GM10847 (cell line): ENCODE results near the gene HOXC5.

ENCODE experiments used
- POLR2A ChIP-seq: IDR thresholded peaks from 2 replicates; pipeline ENCODE4 v1.6.1; 2011; ENCODE audit not compliant: insufficient read length; ENCODE audit errors: extremely low read depth

Gene HOXC5

DNA sequence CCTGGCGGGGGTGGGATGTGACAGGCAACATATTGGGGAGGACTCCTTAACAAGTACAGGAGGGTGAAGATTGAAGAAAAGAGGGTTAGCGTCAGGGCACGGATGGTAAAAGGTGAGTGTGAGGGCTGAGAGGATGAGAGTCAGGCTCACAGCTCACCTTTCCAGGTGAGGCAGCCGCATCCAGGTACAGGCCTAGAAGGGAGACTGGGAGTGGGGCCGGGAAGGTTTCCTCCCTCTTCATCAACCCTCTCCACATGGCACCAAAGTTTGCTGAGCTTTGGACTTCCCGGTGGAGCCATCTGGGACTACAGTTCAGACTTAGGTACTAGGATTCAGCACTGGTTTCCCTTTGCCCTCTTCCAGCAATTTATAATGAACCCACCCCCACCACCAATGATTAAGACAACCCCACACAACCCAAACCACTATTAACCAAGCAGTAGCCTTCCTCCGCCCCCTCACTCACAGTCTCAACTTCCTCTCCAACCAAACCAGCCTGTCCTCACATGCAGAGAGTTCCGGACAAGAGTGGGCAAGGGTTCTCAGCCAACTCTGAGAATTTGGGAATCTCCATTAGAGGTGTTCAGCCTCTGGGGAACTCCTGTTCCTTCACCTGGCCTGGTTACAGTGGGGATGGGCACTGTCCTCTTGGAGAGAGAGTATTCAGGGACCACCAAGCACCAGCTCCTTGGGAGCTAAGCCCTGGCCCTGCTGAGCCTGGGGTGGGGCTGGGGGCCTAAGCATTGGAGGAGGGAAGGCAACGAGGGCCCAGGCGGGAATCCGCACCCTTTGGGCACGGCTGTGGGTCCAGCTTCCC is 18.4 kb downstream of the HOXC5 start:
- no peak for TF ChIP-seq POLR2A

DNA sequence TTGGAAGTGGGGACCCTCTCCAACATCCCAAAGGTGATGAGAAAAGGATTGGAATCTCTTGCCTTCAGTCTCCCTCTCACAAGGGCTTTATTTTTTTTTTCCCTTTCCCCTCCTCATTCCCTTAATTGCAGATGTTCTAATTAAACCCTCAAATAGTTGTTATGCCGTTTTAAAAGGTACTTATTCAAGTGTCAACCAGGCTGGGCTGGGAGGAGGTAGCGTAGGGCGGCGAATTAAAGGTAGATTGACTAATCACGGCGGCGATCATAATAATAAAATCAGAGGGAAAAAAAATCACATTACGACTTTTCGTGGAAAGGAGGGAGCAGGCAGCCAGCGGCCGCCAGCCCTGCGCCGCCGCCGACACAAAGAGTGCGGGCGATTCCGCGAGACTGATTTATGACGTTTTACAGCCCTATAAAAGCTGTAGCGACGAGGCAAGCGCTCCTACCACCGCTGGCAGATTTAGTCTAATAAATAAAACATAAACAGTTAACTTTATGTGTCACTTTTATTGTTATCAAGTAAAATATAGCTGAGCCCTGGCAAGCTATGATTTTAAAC is 19.1 kb downstream of the HOXC5 start:
- TF ChIP-seq POLR2A, result no peak

GRCh38 chr12:54052438-54053002 is 19.7 kb downstream of the HOXC5 start:
- no peak for TF ChIP-seq POLR2A

DNA sequence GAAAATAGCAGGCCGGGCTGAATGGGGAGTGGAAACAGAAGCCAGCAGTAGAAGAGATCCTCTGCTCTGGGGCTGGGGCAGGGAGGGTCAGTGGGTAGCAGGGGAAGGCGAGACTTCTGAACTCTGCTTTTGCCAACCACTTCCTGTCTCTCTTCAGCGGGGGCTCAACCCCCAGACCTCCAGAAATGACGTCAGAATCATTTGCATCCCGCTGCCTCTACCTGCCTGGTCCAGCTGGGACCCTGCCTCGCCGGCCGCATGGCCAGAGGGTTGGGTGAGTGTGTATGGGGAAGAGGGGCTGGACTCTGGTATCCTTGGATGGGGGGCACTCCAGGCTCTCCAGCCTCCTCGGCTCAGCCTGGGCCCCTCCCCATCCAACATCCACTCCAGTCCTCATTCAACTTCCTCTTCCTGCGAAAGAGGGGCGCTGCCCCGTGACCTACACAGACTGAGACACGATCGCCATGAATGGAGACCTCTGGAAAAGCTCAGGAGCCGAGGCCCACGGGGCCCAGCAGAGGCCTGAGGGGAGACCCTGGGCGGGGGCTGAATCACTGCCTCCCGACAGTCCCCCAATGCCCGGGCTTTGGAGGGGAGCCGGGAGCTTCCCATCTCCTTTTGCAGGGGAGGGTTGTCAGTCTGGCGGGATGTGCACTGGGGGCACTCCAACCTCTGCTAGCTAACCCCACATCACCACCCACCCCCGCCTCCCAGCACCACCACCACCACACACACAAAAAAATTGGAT is 20.3 kb downstream of the HOXC5 start:
- peak; percentile 82 for TF ChIP-seq POLR2A

DNA sequence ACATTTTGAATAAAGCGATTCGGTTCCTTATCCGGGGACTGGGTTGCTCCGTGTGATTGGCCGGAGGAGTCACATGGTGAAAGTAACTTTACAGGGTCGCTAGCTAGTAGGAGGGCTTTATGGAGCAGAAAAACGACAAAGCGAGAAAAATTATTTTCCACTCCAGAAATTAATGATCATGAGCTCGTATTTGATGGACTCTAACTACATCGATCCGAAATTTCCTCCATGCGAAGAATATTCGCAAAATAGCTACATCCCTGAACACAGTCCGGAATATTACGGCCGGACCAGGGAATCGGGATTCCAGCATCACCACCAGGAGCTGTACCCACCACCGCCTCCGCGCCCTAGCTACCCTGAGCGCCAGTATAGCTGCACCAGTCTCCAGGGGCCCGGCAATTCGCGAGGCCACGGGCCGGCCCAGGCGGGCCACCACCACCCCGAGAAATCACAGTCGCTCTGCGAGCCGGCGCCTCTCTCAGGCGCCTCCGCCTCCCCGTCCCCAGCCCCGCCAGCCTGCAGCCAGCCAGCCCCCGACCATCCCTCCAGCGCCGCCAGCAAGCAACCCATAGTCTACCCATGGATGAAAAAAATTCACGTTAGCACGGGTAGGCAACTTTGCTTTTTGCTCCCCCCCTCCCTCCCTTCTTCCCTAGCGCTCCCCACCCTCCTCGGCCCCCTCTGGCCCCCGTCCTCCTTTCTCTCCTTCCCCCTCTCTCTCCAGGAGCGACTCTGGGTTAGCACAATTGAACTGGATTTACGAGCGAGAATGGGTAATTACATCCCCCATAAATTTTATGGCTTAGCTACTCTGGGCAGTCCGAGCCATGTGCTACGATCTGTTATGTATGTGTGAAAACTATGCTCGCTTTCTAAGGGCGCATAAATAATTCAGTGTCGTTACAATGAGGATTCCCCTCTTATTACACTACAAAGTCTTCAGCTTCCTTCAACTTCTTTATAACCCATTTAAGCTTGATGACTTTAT is 21.2 kb downstream of the HOXC5 start, which contains the start of gene HOXC4:
HOXC4 (plus strand) TSS at position 85 of the 991 bp plus-strand sequence; CDS start at position 173, 88 bp downstream.
- no peak for TF ChIP-seq POLR2A

- TF ChIP-seq POLR2A, result no peak
Observed at GRCh38 chr12:54054742-54055194, 21.9 kb downstream of the HOXC5 start.

- no peak for TF ChIP-seq POLR2A
Observed at GRCh38 chr12:54055552-54055951, 22.7 kb downstream of the HOXC5 start.

GRCh38 chr12:54056110-54056509 is 23.3 kb downstream of the HOXC5 start:
- TF ChIP-seq POLR2A, result no peak

DNA sequence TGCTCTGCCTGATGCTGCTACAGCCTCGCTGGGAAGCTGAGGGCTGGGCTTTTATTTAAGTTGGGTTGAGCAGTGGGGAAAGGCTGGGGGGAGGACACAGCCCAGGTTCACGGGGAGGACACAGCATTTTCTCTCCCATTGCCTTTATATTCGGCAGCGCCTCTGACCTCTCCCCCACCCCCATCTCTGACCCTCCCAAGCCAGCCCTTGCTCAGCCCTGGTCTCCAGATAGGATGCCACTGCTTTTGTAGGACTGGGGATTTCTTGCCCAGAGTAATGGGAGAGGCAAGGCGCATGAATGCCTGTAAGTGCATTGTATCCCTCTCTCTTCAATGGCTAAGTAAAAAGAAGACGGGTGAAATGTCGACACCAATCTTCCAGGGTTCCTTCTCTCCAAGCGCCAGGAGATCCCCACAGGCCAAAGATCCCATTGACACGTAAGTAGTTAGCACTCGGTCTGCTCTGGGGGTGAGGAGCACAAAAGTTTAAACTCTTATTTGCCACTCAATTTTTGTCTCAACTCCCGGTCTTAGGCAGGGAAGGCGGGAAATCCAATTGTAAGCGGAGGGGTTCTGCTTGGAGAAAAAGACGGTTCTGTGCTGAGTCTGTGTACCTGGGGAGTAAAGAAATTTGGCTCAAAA is 25.4 kb downstream of the HOXC5 start:
- no peak for TF ChIP-seq POLR2A

GRCh38 chr12:54059668-54060067 is 26.8 kb downstream of the HOXC5 start:
- no peak for TF ChIP-seq POLR2A

DNA sequence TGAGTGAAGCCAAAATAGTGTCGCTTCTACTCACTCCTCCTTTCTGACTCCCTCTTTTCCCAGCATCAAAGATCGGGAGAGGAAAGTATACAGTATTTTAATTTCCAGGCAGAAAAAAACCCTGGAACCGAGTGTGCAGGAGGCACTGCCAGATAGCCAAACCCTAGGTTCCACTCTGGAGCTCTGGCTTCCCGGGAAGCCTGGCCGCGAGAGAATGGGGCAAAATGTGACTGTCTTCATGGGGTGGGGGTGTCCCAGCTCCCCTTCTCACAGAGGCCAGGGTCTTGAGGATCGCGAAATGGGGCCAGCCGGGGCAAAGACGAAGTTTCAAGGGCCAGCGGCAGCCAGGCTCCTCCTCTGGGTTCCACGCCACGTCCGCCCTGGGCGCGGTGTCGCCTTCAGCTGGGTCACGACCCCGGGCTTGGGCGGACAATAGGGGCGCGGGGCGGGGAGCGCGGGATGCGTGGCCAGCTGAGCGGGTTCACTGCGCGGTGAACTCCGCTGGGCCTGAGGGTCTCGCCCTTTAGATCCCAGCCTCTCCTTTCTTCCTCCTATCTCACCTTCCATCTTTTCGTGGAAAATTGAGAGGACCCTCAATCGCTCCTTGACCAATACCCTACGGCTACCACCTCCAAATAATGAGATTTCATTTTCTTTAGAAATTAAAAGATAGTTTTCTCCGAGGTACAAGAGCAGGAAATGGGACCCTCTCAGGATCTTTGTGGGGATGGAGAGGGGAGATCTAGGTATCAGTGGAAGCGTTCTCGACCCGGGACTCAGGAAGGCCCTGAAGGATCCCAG is 27.5 kb downstream of the HOXC5 start:
- no peak for TF ChIP-seq POLR2A

- no peak for TF ChIP-seq POLR2A
Observed at GRCh38 chr12:54060975-54061778, 28.3 kb downstream of the HOXC5 start.
